ENCODE data around the gene TRIM8.

DNA sequence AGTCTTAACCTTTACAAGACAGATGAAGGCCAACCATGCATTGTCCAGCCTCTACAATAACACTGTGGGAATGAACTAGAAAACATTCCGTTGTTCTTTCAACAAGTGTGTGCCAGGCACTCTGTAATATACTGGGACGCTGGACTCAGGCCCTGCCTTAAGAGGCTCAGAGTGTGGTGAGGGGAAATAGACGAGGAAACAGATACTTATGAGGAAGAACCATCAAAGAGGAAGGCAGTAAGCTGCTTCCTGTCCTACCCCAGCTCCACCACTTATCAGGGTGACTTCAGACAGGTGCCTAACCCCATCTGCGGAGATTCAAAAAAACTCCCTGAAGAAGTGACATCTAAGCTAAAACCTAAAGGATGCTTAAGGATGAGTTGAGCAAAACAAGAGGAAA is 8.9 kb upstream of the TRIM8 start:
- TF ChIP-seq EP300 (IDR thresholded peaks at IDR 0.05) (no peak), POLR2A (IDR thresholded peaks at IDR 0.05) (no peak), CTCF (IDR thresholded peaks at IDR 0.05) (no peak), POLR2AphosphoS5 (IDR thresholded peaks at IDR 0.05) (no peak)
